MM.1S (cell line): ENCODE data around the gene CBARP.

Experiments
- CTCF ChIP-seq: fragments of 300-600 bp; sonication (generic); IDR thresholded peaks from 2 replicates; pipeline ENCODE4 v1.5.1; 2016; ENCODE audit warnings: antibody characterized with exemption, low read length, mixed read lengths
- EZH2 ChIP-seq: fragments of 300-600 bp; sonication (generic); optimal IDR thresholded peaks from 2 replicates; pipeline ENCODE3; 2017; ENCODE audit warnings: low read depth, mild to moderate bottlenecking, antibody characterized with exemption, low read length, mixed read lengths

GRCh38 chr19:1239796-1240737 is 2.3 kb upstream of the CBARP start:
- no peak for TF ChIP-seq EZH2
- peak; percentile 73 for TF ChIP-seq CTCF
